GM21381 (cell line): ENCODE data around the gene GBF1.

Experiments used
- ATAC-seq: cut with Tn5 transposase; IDR thresholded peaks from one replicate; pipeline ENCODE4 v1.9.1; 2021; ENCODE audit warnings: mild to moderate bottlenecking, moderate library complexity; ENCODE audit not compliant: unreplicated experiment

GBF1 gene

DNA sequence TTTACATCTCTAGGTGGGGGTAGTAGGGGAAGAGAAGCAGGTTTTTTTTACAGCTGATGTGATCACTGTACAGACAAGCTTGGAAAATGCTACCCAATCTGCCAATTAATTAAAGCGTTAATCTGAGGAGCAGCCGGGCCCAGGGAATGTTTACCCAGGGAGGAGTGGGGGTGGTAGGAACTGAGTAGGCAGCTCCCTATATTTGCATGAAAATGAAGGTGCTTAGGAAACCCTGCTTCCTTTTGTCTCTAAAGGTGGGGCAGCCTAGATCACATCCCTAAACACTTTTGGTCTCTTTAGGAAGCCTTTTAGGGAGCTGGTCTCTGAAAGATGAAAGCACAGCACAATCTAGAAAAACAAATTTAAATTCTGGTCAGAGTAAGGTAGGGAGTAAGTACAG lies 97.1 kb downstream of the GBF1 start:
- ATAC-seq = no peak

DNA sequence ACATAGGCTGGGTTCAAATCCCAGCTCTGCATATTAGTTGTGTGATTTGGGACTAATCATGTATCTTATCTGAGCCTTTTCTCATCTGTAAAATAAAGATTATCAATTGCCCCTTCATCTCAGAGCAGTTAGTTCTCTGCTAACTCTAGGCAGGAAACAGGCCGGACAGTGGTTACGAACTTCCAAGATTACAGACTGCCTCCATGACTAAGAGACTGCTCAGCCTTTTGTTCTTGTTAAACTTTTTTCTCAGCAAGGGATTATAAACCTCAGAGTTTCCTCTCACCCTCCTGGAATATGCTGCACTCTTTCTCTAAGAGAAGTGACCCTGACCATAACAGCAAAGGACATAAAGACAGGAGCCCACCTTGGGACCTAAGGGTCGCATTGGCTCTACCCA lies 97.6 kb downstream of the GBF1 start:
- ATAC-seq = no peak

DNA sequence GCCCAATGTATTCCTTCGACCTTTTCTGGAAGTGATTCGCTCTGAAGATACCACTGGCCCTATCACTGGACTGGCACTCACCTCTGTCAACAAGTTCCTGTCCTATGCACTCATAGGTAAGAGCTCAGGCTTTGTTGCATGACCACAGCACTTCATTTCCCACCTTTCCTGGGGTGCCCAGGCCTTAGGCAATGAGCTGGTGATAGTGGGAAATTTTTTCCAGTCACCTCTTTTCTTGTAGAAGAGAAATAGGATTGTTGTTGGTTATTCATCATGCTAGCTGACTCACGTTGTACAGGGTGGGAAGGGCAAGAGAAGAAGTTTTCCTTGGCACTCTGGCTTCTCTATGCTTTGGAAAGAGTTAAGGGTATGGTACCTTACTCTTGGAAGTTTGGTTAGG lies 98.7 kb downstream of the GBF1 start:
- ATAC-seq = no peak

DNA sequence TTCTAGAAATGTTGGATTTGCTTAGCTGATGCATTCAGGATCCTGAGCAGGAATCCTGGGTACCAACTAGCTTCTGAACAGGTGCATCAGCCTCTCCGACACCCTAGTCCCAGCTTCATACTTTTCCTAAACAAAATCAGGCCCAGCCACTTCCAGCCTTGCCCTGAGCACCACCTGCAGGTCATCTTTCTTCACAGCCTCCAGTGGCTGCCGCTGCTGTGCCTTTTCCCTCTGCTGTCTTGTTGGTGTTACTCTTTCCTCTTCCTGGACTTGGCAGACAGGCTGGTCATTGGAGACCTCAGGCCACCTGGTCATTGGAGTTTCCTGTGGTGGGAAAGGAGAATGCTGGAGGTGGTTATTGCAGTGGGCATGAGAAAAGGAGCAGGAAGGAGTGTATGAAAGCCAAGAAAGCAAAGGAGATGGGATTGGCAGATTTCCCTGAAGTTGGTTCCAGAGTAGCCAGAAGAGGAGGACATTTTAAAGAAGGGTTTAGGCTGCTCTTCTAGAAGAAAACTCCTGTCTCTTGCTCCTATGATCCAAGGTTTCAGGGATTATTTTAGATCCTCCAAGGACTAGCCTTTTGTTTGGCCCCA lies 102.0 kb downstream of the GBF1 start:
- no peak for ATAC-seq

DNA sequence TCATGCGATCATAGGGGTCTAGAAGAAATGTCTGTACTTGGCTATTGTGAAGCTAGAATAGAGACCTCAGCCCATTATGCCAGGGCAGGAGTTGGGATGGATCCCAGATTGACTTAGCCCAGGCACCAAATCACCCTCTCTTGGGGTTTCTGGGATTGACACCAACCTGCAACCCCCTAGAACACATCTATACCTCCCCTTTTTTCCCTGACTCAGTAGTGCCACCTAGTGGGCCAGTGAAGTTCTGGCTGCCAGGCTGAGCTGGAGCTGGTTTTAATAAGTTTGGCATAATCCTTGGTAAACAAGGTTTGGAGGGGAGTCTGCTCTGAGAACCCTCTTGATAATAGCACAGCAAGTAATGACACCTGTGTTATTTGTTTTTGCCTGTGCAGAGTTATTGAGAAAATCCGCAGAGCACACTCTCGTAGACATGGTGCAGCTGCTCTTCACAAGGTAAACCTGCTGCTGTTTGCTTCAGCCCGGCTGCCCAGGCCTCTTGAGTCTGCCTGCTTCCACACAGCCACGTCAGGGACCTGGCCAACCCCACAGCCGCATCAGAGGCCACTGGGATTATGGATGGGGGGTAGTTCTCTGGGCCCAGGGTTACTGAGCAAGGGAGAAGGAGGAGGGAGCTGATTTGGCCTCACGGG lies 106.9 kb downstream of the GBF1 start:
- no peak for ATAC-seq

DNA sequence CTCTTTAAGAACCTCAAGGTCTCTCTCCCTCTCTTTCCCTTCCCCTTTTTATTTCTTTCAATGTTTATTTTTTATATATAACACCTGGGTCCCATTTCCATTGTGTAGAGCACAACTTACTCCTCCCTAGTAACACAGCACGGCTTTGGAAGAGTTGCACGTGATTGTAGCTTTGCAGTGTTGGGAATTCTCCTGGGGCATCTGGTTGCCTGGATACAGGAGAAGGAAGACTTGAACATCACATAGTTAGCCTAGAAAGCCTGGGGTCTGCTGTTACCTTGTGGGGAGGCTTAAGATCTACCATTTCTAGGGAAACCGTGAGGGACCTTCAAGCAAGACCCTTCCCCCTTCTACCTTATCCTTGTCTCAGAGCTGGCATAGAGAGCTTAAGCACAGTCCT lies 109.1 kb downstream of the GBF1 start:
- no peak for ATAC-seq

DNA sequence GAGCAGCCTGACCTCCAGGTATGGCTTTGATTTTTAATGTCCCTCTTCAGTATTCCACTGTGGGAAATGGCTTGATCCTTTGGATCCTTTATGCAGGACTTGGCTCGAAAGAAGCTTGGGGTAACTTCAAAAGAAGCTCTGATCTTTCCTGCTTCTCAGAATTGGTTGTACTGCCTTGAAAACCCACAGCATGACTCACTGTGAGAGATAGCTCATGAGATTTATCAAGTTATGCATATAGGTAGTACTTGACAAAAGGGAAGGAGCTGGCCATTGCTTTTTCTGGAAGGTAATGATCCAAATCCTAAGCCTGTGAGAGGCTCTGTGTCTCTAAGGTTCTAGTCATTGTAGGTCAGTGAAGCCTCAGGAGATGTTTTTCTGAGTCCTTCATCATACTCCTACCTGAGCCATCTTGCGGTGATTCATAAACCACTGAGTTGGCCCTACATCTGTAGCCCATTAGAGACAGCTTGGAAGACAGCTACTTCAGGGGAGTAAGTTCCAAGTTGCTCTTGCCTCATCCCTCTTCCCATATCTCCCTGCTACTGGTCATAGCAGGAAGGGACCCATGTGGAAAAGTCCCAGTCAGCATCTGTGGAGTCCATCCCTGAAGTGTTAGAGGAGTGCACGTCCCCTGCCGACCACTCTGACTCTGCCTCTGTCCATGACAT lies 113.5 kb downstream of the GBF1 start:
- ATAC-seq = no peak

DNA sequence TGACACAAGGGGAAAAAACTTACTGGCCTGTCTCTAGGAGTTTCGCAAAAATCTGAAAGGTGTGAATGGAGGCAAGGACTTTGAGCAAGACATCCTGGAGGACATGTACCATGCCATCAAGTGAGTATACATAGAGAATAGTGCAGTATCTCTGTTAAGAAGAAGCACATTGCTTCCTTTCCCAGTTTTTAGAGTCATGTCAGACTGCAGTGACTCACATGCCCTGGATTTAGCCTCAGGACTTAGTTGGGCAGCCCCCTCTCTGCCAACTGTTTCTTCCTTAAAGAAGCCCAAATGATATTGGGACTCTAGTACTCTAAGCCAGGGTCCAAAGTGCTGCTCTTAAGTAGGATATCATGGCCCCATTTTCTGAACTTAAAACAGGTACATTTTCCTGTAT lies 122.1 kb downstream of the GBF1 start:
- no peak for ATAC-seq

DNA sequence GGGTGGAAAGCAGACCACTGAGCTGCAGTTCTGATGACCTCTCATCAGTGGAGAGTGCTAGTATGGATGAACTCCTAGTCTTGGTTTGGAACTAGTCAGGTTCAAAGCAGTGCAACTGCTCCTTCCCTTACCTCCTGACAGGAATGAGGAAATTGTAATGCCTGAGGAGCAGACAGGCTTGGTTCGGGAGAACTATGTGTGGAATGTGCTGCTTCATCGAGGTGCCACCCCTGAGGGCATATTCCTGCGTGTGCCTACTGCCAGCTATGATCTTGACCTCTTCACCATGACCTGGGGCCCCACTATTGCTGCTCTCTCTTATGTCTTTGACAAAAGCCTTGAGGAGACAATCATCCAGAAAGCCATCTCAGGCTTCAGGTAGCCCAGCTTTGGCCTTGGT lies 122.7 kb downstream of the GBF1 start:
- ATAC-seq = no peak

DNA sequence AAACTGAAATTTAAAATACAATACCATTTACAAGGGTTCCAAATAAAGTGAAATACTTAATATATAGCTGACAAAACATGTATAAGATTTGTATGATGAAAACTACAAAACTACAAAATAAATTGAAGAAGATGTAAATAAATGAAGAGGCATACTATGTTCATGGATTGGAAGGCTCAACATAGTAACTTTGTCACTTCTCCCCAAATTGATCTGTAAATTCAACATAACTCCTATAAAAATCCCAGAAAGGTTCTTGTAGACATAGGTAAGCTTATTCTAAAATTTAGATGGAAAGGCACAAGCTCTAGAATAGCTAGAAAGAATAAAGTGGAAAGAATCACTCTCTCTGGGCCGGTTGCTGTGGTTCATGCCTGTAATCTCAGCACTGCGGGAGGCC lies 126.0 kb downstream of the GBF1 start:
- ATAC-seq = no peak

DNA sequence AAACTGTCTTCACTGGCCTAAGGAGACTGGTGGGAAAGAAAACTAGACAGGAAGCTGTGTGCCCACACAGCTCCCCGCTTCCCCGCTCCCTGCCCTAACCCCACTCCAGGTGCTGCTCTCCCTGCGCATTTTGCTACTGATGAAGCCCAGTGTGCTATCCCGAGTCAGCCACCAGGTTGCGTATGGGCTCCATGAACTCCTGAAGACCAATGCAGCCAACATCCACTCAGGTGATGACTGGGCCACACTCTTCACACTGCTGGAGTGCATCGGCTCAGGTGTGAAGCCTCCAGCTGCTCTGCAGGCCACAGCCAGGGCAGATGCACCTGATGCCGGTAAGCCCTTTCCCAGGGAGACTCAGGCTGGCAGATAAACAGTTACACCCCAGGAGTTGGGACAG lies 129.9 kb downstream of the GBF1 start:
- ATAC-seq = no peak

DNA sequence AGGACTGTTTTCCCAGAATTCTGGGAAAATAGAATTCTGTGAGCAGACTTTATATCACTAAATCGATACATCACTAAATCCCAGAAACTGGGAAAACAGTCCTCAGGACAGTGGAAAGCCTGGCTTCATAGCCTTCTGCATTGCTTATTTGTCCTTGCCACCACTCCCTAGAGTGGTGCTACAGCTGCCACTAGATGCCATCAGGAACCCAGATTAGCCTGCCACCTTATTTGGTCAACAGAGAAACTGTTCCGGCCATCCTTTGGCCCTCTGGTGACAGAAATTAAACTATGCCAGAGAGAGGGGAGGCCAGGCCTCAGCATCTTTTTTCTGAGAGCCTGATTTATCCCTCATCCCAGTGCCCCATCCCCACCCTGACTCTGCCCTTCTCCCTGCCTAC lies 130.5 kb downstream of the GBF1 start:
- no peak for ATAC-seq

DNA sequence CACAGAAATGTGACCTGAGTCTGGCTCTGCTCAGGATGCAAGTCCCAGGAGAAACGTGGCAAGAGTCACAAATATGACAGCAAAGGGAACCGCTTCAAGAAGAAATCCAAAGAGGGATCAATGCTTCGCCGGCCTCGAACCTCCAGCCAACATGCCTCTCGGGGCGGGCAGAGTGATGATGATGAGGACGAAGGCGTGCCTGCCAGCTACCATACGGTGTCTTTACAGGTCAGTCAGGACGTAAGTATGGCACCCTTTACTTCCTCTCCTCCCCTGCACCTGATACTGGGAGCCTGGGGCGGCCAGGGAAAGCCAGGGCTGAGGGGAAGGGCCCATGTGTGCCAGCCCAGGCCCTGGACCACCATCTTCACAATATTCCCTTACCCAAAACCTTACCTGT lies 131.6 kb downstream of the GBF1 start:
- no peak for ATAC-seq

DNA sequence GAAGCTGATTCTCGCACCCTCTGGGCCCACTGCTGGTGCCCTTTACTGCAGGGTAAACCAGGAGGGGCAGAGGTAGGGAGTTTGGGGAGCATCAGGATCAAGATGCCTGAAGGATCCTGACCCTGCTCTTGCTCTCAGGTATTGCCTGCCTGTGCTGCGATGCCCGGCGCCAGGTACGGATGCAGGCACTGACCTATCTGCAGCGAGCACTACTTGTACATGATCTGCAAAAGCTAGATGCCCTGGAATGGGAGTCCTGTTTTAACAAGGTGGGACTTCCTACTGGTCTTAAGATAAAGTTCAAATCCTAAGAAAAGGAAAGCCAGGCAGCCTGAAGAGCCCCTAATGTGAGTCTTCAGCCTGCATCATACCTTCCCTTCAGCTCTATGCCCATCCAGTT lies 134.1 kb downstream of the GBF1 start:
- no peak for ATAC-seq

DNA sequence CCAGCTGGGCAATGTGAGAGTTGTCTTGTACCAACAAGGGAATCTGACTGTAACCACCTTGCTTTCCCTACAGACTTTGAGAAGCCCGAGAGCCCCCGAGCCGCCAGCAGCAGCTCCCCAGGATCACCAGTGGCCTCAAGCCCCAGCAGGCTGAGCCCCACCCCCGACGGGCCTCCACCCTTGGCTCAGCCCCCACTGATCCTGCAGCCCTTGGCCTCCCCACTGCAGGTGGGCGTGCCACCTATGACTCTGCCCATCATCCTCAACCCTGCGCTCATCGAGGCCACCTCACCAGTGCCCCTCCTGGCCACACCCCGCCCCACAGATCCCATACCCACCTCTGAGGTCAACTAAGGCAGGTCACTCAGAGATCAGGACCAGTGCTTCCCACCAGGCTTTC lies 136.7 kb downstream of the GBF1 start:
- no peak for ATAC-seq

DNA sequence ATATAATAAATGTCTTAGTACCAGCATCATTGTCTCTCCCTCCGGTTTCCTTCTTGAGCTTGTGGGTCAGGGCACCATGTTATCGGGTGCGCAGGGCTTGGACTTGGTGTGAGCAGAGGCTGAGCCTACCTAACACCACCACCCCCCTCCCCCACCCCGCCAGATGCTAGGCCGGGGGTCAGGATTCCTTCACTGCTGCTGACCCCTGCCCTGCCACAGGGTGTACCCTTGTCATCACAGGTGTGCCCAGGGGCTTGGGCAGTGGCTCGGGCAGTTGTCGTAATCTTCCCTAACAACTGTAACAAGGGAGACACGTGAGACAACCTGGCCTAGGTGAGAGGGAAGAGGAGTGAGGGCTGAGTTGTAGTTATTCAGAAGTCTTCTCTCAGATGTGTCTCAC lies 137.5 kb downstream of the GBF1 start:
- ATAC-seq = no peak

DNA sequence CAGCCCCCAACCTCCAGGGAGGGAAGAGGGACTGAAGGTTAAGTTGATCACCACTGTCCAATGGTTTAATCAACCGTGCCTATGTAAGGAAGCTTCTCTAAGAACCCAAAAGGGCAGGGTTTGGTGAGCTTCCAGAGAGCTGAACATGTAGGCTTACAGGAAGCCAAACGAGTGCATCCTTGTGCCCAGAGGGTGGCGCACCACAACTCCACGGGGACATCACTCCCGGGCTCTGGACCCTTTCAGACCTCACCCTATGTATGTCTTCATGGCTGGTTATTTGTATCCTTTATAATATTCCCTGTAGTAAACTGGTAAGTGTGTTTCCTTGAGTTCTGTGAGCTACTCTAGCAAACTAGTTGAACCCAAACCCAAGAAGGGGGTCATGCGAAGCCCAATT lies 138.7 kb downstream of the GBF1 start:
- no peak for ATAC-seq

DNA sequence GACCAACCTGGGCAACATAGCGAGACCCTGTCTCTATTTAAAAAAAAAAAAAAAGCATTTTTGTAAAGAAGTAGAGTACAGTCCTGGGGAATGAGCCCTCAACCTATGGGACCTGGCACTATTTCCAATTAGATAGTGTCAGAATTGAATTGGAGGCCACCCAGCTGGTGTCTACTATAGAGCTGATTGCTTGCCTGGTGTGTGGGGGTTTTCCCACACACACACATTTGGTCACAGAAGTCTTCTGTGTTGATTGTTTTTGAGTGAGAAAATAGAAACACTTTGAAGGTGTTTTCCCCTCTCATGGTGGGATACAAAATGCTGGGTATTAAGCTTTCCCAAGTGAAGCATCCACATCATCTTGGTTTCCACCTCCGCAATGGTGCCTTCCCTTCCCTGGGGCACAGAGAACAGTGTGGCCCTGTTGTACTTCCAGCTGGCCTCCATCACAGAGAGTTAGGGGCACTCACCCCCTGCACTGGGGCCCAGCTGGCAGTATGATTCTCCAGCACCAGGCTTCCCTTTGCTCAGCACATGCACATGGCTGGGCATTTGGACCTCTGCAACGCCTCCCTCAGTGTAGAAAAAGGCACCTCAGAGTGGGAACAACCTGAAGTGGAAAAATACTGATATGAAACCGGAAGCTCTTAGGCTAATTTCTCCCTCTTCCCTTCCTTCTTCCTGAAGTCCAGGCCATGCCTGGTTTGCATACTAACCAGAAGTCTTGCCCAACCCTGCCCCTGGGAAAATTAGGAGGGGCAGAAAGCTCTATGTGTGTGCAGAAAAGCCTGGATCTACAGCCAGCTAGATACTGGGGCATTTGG lies 139.5 kb downstream of the GBF1 start:
- no peak for ATAC-seq

DNA sequence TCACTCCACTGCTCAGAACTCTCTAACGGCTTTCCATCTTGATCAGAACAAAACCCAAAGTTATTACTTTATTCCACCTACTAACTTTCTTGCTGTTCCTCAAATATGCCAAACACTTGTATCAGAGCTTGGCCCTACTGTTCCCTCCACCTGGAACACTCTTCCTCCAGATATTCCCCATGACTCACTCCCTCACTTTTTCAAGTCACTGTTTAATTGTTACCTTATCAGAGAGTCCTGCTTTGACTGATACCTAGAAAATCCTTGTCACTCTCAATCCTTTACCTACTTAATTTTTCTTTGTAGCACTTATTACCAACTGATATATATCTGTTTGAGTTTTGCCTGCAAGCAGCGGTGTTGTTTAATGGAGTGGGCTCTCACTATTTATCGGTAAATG lies 144.6 kb downstream of the GBF1 start:
- no peak for ATAC-seq

DNA sequence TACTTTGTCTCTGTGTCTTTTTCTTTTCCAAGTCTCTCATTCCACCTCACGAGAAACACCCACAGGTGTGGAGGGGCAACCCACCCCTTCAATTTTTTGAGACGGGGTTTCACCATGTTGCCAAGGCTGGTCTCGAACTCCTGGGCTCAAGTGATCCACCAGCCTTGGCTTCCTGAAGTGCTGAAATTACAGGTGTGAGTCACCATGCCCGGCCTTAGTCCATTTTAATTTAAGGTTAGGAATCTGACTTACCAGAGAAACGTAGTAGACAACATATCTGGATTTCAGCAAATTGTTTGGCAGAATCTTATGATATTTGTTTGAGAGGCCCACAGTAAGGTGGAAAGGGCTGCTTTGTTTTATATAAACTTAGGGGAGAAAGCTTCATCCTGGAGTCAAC lies 147.0 kb downstream of the GBF1 start:
- ATAC-seq = no peak

DNA sequence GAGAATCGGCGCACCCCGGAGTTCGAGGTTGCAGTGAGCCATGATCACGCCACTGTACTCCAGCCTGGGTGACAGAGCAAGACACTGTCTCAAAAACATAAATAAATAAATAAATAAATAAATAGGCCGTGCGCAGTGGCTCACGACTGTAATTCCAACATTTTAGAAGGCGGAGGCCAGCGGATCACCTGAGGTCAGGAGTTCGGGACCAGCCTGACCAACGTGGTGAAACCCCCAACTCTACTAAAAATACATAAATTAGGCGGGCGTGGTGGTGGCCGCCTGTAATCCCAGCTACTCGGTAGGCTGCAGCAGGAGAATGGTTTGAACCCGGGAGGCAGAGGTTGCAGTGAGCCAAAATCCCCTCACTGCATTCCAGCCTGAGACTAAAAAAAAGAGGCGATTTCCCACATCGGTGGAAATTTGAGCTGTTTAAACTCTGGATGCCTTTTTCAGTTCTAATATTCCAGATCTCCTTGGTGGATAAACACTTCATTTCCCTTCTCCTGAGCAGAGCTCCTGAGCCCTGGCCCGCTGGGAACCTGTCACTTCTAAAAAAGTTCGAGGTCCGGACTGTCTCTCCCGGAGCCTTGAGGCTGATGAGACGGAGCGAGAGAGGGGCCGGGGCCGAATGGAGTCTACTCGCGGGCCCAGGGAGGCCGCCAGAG lies 148.2 kb downstream of the GBF1 start:
- no peak for ATAC-seq
